T-cell (primary cell): ENCODE results near the gene ACOX2. TPM values are rescaled to one million over a fixed set of nuclear protein-coding genes. Genes with fewer than 3 reads are reported as not detected.

Source experiments
- ATAC-seq, 4 experiments: fragments of 200-7000 bp in 3 of 4; fragments of 150-1000 bp in 1 of 4; cut with Tn5 transposase; replicated peaks in 1 of 4; 1 replicate in 3 of 4; 2 replicates in 1 of 4; pipeline ENCODE4 v1.10.0; 2021; ENCODE audit warnings: moderate library complexity in 3 of 4, mild to moderate bottlenecking in 2 of 4, moderate number of reproducible peaks in 1 of 4
- CTCF ChIA-PET, 2 donors: fragments of 300-600 bp; sonication (Branson Sonifier 250); formaldehyde crosslinking; loops; one replicate each; lab custom pipeline; 2022; ENCODE audit warnings: antibody characterized with exemption in 2 of 2; lab: Charles Lee
- POLR2A ChIA-PET, 2 donors: fragments of 300-600 bp; sonication (Branson Sonifier 250); formaldehyde crosslinking; loops; one replicate each; lab custom pipeline; 2022; ENCODE audit warnings: antibody characterized with exemption in 2 of 2; lab: Charles Lee
- DNase-seq, 35 experiments: peaks; one replicate each; pipeline versions ENCODE4 v3.0.0 to v3.0.0-alpha.2; 2013 to 2023
- H3K27ac ChIP-seq: one replicate; pipeline ENCODE4 v1.5.1; 2013; ENCODE audit warnings: low read length
- H3K27me3 ChIP-seq, 2 experiments: replicated peaks in 1 of 2; 1 replicate in 1 of 2; 2 replicates in 1 of 2; pipeline versions ENCODE4 v1.6.1 to v1.7.0; 2013; ENCODE audit warnings: low read length in 1 of 2, mixed read lengths in 1 of 2; ENCODE audit not compliant: control insufficient read depth in 2 of 2, insufficient read depth in 2 of 2; ENCODE audit errors: extremely low read depth in 1 of 2
- H3K36me3 ChIP-seq, 2 donors: 1 replicate in 1 of 2; 2 replicates in 1 of 2; pipeline versions ENCODE4 v1.6.1 to v1.7.0; 2013; ENCODE audit warnings: low read length in 1 of 2; ENCODE audit not compliant: control insufficient read depth in 2 of 2, insufficient read depth in 1 of 2; ENCODE audit errors: extremely low read depth in 1 of 2
- H3K4me1 ChIP-seq, 2 experiments: 1 replicate in 1 of 2; 2 replicates in 1 of 2; pipeline versions ENCODE4 v1.6.1 to v1.7.0; 2013; ENCODE audit warnings: low read length in 2 of 2, mixed read lengths in 1 of 2; ENCODE audit not compliant: insufficient read depth in 2 of 2, control insufficient read depth in 1 of 2; ENCODE audit errors: extremely low read depth in 1 of 2
- H3K4me3 ChIP-seq, 2 donors: 1 replicate in 1 of 2; 2 replicates in 1 of 2; pipeline versions ENCODE4 v1.5.1 to v1.7.0; 2013; ENCODE audit warnings: mild to moderate bottlenecking in 2 of 2, low read length in 1 of 2, moderate library complexity in 1 of 2; ENCODE audit not compliant: control insufficient read depth in 1 of 2; ENCODE audit errors: extremely low read depth in 1 of 2
- H3K9me3 ChIP-seq: 2 replicates; pipeline ENCODE4 v1.7.0; 2013
- H3K27ac Mint-ChIP-seq, 2 donors: one replicate each; pipeline ENCODE4 v1.8.0; 2020 to 2021; ENCODE audit warnings: mild to moderate bottlenecking in 2 of 2, mixed read lengths in 2 of 2
- H3K27me3 Mint-ChIP-seq, 2 donors: one replicate each; pipeline ENCODE4 v1.8.0; 2021 to 2022; ENCODE audit warnings: mixed read lengths in 2 of 2
- H3K36me3 Mint-ChIP-seq: one replicate; pipeline ENCODE4 v1.8.0; 2021; ENCODE audit warnings: mixed read lengths
- H3K4me1 Mint-ChIP-seq, 3 donors: one replicate each; pipeline ENCODE4 v1.8.0; 2020 to 2022; ENCODE audit warnings: mixed read lengths in 3 of 3, mild to moderate bottlenecking in 1 of 3
- H3K4me3 Mint-ChIP-seq, 3 donors: one replicate each; pipeline ENCODE4 v1.8.0; 2020 to 2022; ENCODE audit warnings: mild to moderate bottlenecking in 3 of 3, mixed read lengths in 3 of 3, moderate library complexity in 3 of 3
- H3K9me3 Mint-ChIP-seq, 3 donors: one replicate each; pipeline ENCODE4 v1.8.0; 2020 to 2022; ENCODE audit warnings: mixed read lengths in 3 of 3
- WGBS: methylation state at CpG from one replicate; pipeline ENCODE4 v1.1.5; 2013; ENCODE audit warnings: missing lambda C conversion rate; ENCODE audit not compliant: insufficient coverage; 5-methylcytosine and 5-hydroxymethylcytosine counted together
- total RNA-seq, 35 experiments: library from RNA in 6 of 35; stranded (reverse) in 6 of 35; fragments of 120-200 nt in 1 of 35; gene quantifications; one replicate each; pipeline versions ENCODE4 v1.2.1 to v1.2.4 and lab custom pipeline; 2013 to 2026

Gene ACOX2
- total RNA-seq, 5 donors from 2014 or later (not counting 1 experiment from before 2014, with no cell fraction given) = 0.23 TPM; not detected in 4

DNA sequence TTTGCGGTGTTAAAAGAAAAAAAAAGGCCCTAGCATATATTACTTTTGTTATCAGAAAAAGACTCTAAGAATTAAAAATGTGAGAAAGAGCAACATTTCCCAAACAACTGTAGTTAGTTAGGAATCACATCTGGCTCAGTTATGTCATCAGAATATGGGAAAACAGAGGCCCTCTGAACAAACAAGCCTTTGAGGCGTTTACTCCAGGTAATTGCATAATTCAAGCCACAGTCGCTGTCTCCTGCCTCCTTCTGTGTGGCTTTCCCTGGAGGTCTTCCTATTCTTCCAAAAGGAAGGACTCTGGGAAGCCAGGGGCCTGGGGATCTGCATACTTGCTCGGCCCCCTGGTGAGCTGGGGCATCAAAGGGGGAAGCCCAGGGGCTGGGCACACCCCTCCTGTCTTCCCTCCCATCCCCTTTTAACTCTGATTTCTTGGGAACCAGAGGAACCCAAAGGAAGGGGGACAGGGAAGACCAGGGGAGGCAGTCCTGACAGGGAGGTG lies 43.9 kb upstream of the ACOX2 start:
- Histone ChIP-seq H3K36me3 (no peaks in the 10 kb centered on the region), H3K27me3 (peaks cover 4 to 29% of the 10 kb centered on the region in 2 experiments), H3K4me1 (no peaks in the 10 kb centered on the region), H3K4me3 (no peak overlapping the region), H3K27ac (no peak overlapping the region), H3K9me3 (no peaks in the 10 kb centered on the region)
- 83% methylated on average over 2 of the region's 4 CpGs for WGBS
- Mint-ChIP-seq H3K27me3 (peaks cover 18 to 30% of the 10 kb centered on the region in 2 donors), H3K27ac (no peak overlapping the region), H3K9me3 (no peaks in the 10 kb centered on the region), H3K4me3 (no peak overlapping the region), H3K36me3 (no peaks in the 10 kb centered on the region), H3K4me1 (peaks cover 13 to 15% (median 14%) of the 10 kb centered on the region in 3 donors)
- POLR2A ChIA-PET = no interaction called here
- ATAC-seq = no peak
- CTCF ChIA-PET = no interaction called here
- DNase-seq = no peak

DNA sequence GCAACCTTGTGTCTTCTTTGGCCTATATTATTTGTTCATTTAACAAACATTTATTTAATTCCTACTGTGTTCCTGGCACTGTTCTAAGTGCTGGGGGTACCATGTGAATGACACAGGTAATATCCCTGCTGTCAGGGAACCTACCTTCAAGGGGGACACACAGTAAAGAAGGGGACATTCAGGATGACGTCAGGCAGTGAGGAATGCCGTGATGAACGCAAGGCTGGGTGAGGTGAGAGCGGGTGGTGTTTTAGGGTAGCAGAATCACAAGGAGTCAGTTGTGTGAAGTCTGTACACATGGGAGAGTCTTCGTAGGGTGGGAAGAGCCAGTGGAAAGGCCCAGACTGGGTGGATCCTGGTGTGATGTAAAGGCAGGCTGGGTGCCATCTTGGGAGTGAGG lies 41.9 kb upstream of the ACOX2 start:
- CTCF ChIA-PET = interaction anchor here in 1 of 2 donors (0.6 kb wide), 1 partner anchor 11 kb away, joined by 3 read pairs; no protein-coding TSS in a partner anchor
- Histone ChIP-seq H3K9me3 (no peaks in the 10 kb centered on the region), H3K36me3 (no peaks in the 10 kb centered on the region), H3K27ac (no peak overlapping the region), H3K4me1 (no peaks in the 10 kb centered on the region), H3K4me3 (no peak overlapping the region), H3K27me3 (peaks cover 0 to 15% of the 10 kb centered on the region in 2 experiments)
- Mint-ChIP-seq H3K4me3 (no peak overlapping the region), H3K9me3 (no peaks in the 10 kb centered on the region), H3K27me3 (peaks cover 1 to 12% of the 10 kb centered on the region in 2 donors), H3K27ac (no peak overlapping the region), H3K4me1 (no peaks in the 10 kb centered on the region), H3K36me3 (no peaks in the 10 kb centered on the region)
- POLR2A ChIA-PET = no interaction called here
- DNase-seq (no peak), ATAC-seq (no peak)
- 89% methylated on average over 5 of the region's 5 CpGs for WGBS

DNA sequence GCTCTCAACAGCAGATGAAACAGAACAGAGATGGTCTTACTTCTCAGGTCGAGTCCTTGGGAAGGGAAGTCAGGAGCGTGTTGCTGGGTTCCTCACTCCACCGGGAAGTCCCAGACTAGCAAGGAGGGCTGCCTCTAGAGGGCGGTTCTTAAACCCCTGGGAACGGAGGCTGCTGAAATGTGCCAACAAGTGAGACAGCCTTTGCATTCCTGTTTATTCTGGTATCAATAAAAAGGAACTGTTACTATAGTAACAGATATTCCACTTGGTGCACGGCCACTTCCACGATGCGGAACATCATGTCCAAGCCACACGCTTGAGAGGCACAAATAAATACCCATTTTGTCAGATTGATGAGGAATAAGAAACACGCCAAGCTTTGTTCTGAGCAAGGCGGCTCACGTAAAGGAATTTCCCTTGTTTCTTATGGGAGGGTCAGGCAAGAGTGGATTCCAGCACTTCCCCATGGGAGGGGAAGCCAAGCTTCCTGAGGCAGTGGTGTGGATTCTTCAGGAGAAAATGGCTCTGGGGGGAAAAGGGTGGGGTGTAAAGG lies 40.4 kb upstream of the ACOX2 start, which contains the start of gene FAM107A:
FAM107A (minus strand) TSS at position 123 of the 553 bp plus-strand sequence. CDS start 7,531 bp downstream, outside the sequence.
- Mint-ChIP-seq H3K4me3 (no peak within 1 kb of the TSS), H3K27ac (no peak within 1 kb of the TSS), H3K36me3 (no peaks in the 10 kb centered on the region), H3K4me1 (no peaks in the 10 kb centered on the region), H3K9me3 (no peaks in the 10 kb centered on the region), H3K27me3 (peaks cover 0 to 11% of the 10 kb centered on the region in 2 donors)
- whole genome bisulfite sequencing = 65% methylated on average over 6 of the region's 12 CpGs
- no peak for DNase-seq
- Histone ChIP-seq H3K4me1 (no peaks in the 10 kb centered on the region), H3K9me3 (no peaks in the 10 kb centered on the region), H3K27ac (no peak within 1 kb of the TSS), H3K36me3 (no peaks in the 10 kb centered on the region), H3K27me3 (peaks cover 0 to 15% of the 10 kb centered on the region in 2 experiments), H3K4me3 (no peak within 1 kb of the TSS)
- POLR2A ChIA-PET = no interaction called here
- ATAC-seq = no peak
- CTCF ChIA-PET = interaction anchor here in 1 of 2 donors (0.6 kb wide), 1 partner anchor 615 kb away, joined by 3 read pairs; no protein-coding TSS in a partner anchor

DNA sequence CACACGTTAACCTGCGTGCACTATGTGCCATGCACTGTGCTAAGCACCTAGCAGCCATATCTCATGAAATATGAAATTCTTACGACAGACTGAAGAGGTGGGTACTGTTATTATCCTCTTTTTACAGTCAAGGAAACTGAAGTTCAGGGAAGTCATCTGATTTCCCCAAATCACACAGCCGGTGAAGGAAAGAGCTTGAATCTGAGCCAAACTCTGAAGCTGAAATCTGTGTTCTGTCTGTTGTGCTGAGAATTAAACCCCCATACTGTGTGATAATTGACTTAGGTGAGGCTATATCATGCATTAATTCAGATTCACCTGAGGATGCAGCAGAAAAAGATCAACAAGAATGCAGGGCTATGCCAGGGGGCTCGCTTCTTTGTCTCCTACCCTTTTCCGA lies 39.7 kb upstream of the ACOX2 start:
- H3K36me3 Mint-ChIP-seq = no peaks in the 10 kb centered on the region
- no peaks in the 10 kb centered on the region for H3K4me1 Mint-ChIP-seq
- DNase-seq (no peak), ATAC-seq (no peak)
- no peak overlapping the region for H3K27ac ChIP-seq
- ChIA-PET CTCF (interaction anchor here in 1 of 2 donors (0.5 kb wide), 1 partner anchor 248 kb away, joined by 4 read pairs; no protein-coding TSS in a partner anchor), POLR2A (no interaction called here)
- H3K27ac Mint-ChIP-seq = no peak overlapping the region
- H3K27me3 ChIP-seq = peaks cover 0 to 15% of the 10 kb centered on the region in 2 experiments
- H3K36me3 ChIP-seq = no peaks in the 10 kb centered on the region
- no peaks in the 10 kb centered on the region for H3K9me3 ChIP-seq
- WGBS = 76% methylated on average over 2 of the region's 6 CpGs
- H3K27me3 Mint-ChIP-seq = peaks cover 0 to 9% of the 10 kb centered on the region in 2 donors
- H3K9me3 Mint-ChIP-seq = no peaks in the 10 kb centered on the region
- no peak overlapping the region for H3K4me3 ChIP-seq
- H3K4me1 ChIP-seq = no peaks in the 10 kb centered on the region
- no peak overlapping the region for H3K4me3 Mint-ChIP-seq

DNA sequence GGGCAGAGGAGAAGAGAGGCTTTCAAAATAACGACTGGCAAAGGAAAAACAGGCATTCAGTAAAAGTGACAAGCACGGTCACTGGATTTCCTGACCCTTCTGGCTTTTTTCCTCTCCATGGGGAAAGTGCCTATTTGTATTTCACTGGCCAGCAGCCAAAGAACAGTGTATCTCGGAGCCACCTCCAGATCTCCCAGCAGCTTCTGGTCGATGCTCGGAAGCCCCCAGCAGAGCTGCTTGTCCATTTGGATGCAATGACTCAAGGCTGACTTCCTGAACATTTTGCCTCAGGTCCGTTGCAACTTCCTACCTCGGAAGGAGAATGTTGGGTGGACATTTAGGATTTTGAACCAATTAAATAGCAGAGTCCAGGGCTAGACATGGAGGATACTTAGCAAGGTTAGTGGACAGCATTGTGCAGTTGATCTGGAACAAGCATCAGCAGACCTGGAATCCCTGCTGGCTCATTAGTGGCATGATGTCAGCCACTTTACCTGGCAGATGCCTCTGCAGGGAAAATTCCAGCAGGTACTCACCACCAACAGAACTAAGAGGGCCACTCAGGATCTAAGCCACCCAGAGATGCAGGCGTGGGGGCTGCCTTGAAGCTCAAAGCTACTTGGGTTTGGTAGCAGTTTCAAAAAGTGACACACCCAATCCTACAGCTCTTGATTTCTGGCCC lies 39.1 kb upstream of the ACOX2 start:
- CTCF ChIA-PET = interaction anchor here in 1 of 2 donors (0.5 kb wide), 1 partner anchor 249 kb away, joined by 4 read pairs; no protein-coding TSS in a partner anchor
- H3K27ac Mint-ChIP-seq = no peak overlapping the region
- Histone ChIP-seq H3K4me1 (no peaks in the 10 kb centered on the region), H3K9me3 (no peaks in the 10 kb centered on the region), H3K27ac (no peak overlapping the region), H3K36me3 (no peaks in the 10 kb centered on the region), H3K4me3 (no peak overlapping the region), H3K27me3 (peaks cover 0 to 14% of the 10 kb centered on the region in 2 experiments)
- H3K27me3 Mint-ChIP-seq = peaks cover 0 to 5% of the 10 kb centered on the region in 2 donors
- no peak overlapping the region for H3K4me3 Mint-ChIP-seq
- 64% methylated on average over 6 of the region's 8 CpGs for WGBS
- H3K9me3 Mint-ChIP-seq = no peaks in the 10 kb centered on the region
- ATAC-seq (no peak), DNase-seq (no peak)
- H3K4me1 Mint-ChIP-seq = no peaks in the 10 kb centered on the region
- no peaks in the 10 kb centered on the region for H3K36me3 Mint-ChIP-seq
- POLR2A ChIA-PET = no interaction called here

DNA sequence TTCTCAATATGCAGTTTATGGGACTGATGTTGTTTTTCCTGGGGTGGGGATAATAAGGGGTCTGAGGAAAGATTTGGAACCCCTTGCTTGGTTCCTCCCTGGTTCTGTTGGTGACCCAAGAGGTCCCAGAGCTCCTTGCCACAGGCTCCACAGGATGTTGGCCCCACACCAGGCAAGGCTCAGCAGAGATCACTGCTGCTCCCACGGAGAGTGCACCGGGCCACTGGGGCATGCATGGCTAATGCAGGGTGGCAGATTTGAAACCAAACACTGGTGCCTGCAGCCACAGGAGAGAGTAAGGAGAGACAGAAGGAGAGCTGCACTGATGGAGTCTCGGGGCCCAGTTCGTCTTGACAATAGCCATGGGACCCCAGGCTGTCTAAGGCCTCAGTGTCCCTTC lies 37.7 kb upstream of the ACOX2 start:
- H3K36me3 Mint-ChIP-seq = no peaks in the 10 kb centered on the region
- no peaks in the 10 kb centered on the region for H3K9me3 Mint-ChIP-seq
- ATAC-seq (no peak), DNase-seq (no peak)
- ChIA-PET CTCF (interaction anchor here in 1 of 2 donors (0.5 kb wide), 1 partner anchor 11 kb away, joined by 3 read pairs; no protein-coding TSS in a partner anchor), POLR2A (interaction anchor here in 1 of 2 donors (0.7 kb wide), 1 partner anchor 33 kb away, joined by 3 read pairs; no protein-coding TSS in a partner anchor)
- Histone ChIP-seq H3K4me1 (no peaks in the 10 kb centered on the region), H3K9me3 (no peaks in the 10 kb centered on the region), H3K36me3 (no peaks in the 10 kb centered on the region), H3K4me3 (no peak overlapping the region), H3K27me3 (peaks cover 0 to 11% of the 10 kb centered on the region in 2 experiments), H3K27ac (no peak overlapping the region)
- no peaks in the 10 kb centered on the region for H3K4me1 Mint-ChIP-seq
- H3K27ac Mint-ChIP-seq = no peak overlapping the region
- 86% methylated on average over 4 of the region's 4 CpGs for WGBS
- H3K27me3 Mint-ChIP-seq = peaks cover 0 to 5% of the 10 kb centered on the region in 2 donors
- no peak overlapping the region for H3K4me3 Mint-ChIP-seq
